HepG2 (cell line): ENCODE measurements around the gene PAXIP1.

Source experiments
- ATF1 ChIP-seq: IDR thresholded peaks from 2 replicates; pipeline ENCODE4 v1.6.1; 2016; ENCODE audit warnings: mild to moderate bottlenecking, control low read depth
- CENPT ChIP-seq: sonication (generic); formaldehyde crosslinking; IDR thresholded peaks from 2 replicates; pipeline ENCODE4 v1.8.0; 2022; ENCODE audit warnings: low read depth, mild to moderate bottlenecking, moderate library complexity, missing genetic modification reagents
- CHD4 ChIP-seq: fragments of 200-600 bp; sonication (generic); IDR thresholded peaks from 2 replicates; pipeline ENCODE4 v1.7.0; 2017; ENCODE audit warnings: mild to moderate bottlenecking, low read length, borderline replicate concordance
- HMG20A ChIP-seq: IDR thresholded peaks from 2 replicates; pipeline ENCODE4 v1.6.1; 2016; ENCODE audit warnings: borderline replicate concordance
- SMC3 ChIP-seq: IDR thresholded peaks from 2 replicates; pipeline ENCODE4 v1.6.1; 2011; ENCODE audit warnings: low read length, improper control_type of control experiment
- ZNF121 ChIP-seq: sonication (generic); formaldehyde crosslinking; IDR thresholded peaks from 2 replicates; pipeline ENCODE4 v1.5.0; 2020; ENCODE audit warnings: mild to moderate bottlenecking, missing genetic modification reagents
- ZNF138 ChIP-seq: sonication (generic); formaldehyde crosslinking; IDR thresholded peaks from 2 replicates; pipeline ENCODE4 v1.5.0; 2020; ENCODE audit warnings: mild to moderate bottlenecking, low read depth, missing genetic modification reagents
- TF ChIP-seq, protein P1 (sequence below): sonication (generic); formaldehyde crosslinking; IDR thresholded peaks from 2 replicates; pipeline ENCODE4 v1.8.1; 2023; ENCODE audit warnings: mild to moderate bottlenecking, inconsistent platforms, moderate library complexity, missing genetic modification reagents, borderline replicate concordance

DNA sequence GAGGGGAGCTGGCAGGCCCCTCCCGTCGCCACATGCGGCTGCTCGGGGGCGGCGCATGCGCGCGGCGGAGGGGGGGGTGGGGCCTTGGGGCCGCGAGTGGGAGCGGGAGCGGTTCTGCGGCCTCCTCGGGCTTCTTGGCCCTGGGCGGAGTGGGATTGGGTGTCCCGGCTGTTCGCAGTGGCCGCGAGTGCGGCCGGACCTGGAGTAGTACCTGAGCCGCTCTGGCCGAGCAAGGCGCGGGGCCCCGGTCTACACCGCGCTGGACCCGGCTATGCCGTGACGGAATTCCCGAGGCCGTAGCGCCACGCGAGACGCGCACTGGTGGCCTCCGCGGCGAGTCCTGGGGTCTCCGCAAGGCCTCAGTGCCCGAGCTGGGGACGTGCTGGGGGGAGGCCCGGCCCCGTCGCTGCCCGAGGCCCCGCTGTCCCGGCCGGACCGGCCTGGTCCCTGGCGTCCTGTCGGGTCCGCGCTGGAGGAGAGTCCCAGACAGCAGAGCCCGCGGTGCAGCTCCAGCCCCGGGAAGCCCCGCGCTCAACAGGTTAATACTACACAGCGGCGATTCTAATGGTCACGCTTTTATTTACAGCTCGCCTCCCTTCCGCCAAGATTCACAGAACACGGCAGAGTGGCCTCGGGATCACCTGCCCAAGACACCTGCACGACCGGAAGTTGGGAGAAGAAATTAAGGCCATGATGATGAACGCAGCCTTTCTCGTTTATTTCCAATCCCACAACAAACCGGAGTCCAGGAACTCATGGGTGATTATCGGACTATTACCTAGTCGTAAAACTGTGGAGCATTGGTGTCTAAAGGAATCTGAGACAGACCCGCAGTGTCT is 671 bp upstream of the PAXIP1 start:
- TF ChIP-seq CHD4 (no peak), ZNF121 (CRISPR knock-in tag) (peak; percentile 37; the same call in 1 of the 2 replicates), ZNF138 (0 out of 2 replicates have a peak, but pooled peaks have one; percentile 66), HMG20A (CRISPR knock-in tag) (no peak), CENPT (CRISPR knock-in tag) (no peak), SMC3 (no peak), ATF1 (CRISPR knock-in tag) (no peak)
- TF ChIP-seq, protein P1, sequence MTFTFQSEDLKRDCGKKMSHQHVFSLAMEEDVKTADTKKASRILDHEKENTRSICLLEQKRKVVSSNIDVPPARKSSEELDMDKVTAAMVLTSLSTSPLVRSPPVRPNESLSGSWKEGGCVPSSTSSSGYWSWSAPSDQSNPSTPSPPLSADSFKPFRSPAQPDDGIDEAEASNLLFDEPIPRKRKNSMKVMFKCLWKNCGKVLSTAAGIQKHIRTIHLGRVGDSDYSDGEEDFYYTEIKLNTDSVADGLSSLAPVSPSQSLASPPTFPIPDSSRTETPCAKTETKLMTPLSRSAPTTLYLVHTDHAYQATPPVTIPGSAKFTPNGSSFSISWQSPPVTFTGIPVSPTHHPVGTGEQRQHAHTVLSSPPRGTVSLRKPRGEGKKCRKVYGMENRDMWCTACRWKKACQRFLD: peak; percentile 87; the same call in 1 of the 2 replicates
